ENCODE data around the gene SPI1.

Gene SPI1

GRCh38 chr11:47415949-47416472, 37.7 kb upstream of the SPI1 start:
- TF ChIP-seq TSHZ2 (CRISPR knock-in tag; IDR thresholded peaks at IDR 0.05) (no peak), ISL1 (CRISPR knock-in tag; IDR thresholded peaks at IDR 0.05) (no peak), BACH2 (CRISPR knock-in tag; IDR thresholded peaks at IDR 0.05; ENCODE audit: borderline replicate concordance) (no peak), CREB5 (CRISPR knock-in tag; IDR thresholded peaks at IDR 0.05; ENCODE audit: low read depth) (no peak), ZFP3 (CRISPR knock-in tag; IDR thresholded peaks at IDR 0.05) (peak; percentile 51; the same call in 1 of the 2 replicates), OSR1 (CRISPR knock-in tag; IDR thresholded peaks at IDR 0.05) (no peak), ZNF70 (CRISPR knock-in tag; IDR thresholded peaks at IDR 0.05) (no peak), POU6F1 (CRISPR knock-in tag; IDR thresholded peaks at IDR 0.05; ENCODE audit: borderline replicate concordance, low read depth) (no peak), ZC3H10 (CRISPR knock-in tag; IDR thresholded peaks at IDR 0.05) (no peak), TCF4 (CRISPR knock-in tag; IDR thresholded peaks at IDR 0.05; ENCODE audit: borderline replicate concordance) (no peak), GLIS3 (CRISPR knock-in tag; IDR thresholded peaks at IDR 0.05) (no peak), ZNF565 (CRISPR knock-in tag; conservative IDR thresholded peaks at IDR 0.05; ENCODE audit: low read depth) (no peak), CSDC2 (CRISPR knock-in tag; IDR thresholded peaks at IDR 0.05) (no peak), ARNTL (CRISPR knock-in tag; IDR thresholded peaks at IDR 0.05; ENCODE audit: borderline replicate concordance, low read depth) (no peak)
- TF ChIP-seq, protein P1, sequence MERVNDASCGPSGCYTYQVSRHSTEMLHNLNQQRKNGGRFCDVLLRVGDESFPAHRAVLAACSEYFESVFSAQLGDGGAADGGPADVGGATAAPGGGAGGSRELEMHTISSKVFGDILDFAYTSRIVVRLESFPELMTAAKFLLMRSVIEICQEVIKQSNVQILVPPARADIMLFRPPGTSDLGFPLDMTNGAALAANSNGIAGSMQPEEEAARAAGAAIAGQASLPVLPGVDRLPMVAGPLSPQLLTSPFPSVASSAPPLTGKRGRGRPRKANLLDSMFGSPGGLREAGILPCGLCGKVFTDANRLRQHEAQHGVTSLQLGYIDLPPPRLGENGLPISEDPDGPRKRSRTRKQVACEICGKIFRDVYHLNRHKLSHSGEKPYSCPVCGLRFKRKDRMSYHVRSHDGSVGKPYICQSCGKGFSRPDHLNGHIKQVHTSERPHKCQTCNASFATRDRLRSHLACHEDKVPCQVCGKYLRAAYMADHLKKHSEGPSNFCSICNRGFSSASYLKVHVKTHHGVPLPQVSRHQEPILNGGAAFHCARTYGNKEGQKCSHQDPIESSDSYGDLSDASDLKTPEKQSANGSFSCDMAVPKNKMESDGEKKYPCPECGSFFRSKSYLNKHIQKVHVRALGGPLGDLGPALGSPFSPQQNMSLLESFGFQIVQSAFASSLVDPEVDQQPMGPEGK (CRISPR knock-in tag; IDR thresholded peaks at IDR 0.05; ENCODE audit: borderline replicate concordance) = peak; percentile 86
- peak; percentile 88 for ATAC-seq

- ATAC-seq = no peak; the same call in 2 of the 3 replicates
These were observed 36.9 kb upstream of the SPI1 start for GRCh38 chr11:47415091-47415854.

GRCh38 chr11:47414685-47415070, 36.3 kb upstream of the SPI1 start:
- no peak for ATAC-seq
- TF ChIP-seq CSRNP3 (CRISPR knock-in tag; IDR thresholded peaks at IDR 0.05) (no peak), PPARA (CRISPR knock-in tag; IDR thresholded peaks at IDR 0.05; ENCODE audit: borderline replicate concordance) (no peak), ZC3H10 (CRISPR knock-in tag; IDR thresholded peaks at IDR 0.05) (no peak), SNAI2 (CRISPR knock-in tag; IDR thresholded peaks at IDR 0.05) (no peak), CSDC2 (CRISPR knock-in tag; IDR thresholded peaks at IDR 0.05) (no peak), ZNF70 (CRISPR knock-in tag; IDR thresholded peaks at IDR 0.05) (no peak), ZFP30 (CRISPR knock-in tag; IDR thresholded peaks at IDR 0.05) (no peak), ISL1 (CRISPR knock-in tag; IDR thresholded peaks at IDR 0.05) (no peak), RARB (CRISPR knock-in tag; IDR thresholded peaks at IDR 0.05) (no peak), TOX (CRISPR knock-in tag; IDR thresholded peaks at IDR 0.05; ENCODE audit: borderline replicate concordance) (no peak), TCF4 (CRISPR knock-in tag; IDR thresholded peaks at IDR 0.05; ENCODE audit: borderline replicate concordance) (no peak)
- TF ChIP-seq, protein P1 (CRISPR knock-in tag; IDR thresholded peaks at IDR 0.05; ENCODE audit: borderline replicate concordance) = no peak

More at GRCh38 chr11:47415091-47415854, 36.9 kb upstream of the SPI1 start:
- TF ChIP-seq ESRRG (CRISPR knock-in tag; IDR thresholded peaks at IDR 0.05) (no peak), ZFP3 (CRISPR knock-in tag; IDR thresholded peaks at IDR 0.05) (no peak), BACH2 (CRISPR knock-in tag; IDR thresholded peaks at IDR 0.05; ENCODE audit: borderline replicate concordance) (no peak), CSRNP3 (CRISPR knock-in tag; IDR thresholded peaks at IDR 0.05) (no peak)

Measured in SK-N-SH treated with all-trans-retinoic acid at 6 μM for 48 hours (cell line).